ENCODE measurements around the gene FGF2. TPM values are rescaled to one million over a fixed set of nuclear protein-coding genes. Genes with fewer than 3 reads are reported as not detected.
"Not testable (repeated sequence)": the region's sequence is repeated elsewhere in the genome, so short reads cannot be mapped to it uniquely, and the experiment has no call there.

FGF2 gene
- total RNA-seq, 2 donors from 2014 or later, result 25.5 to 50.2 TPM

- H3K36me3 ChIP-seq, result no peaks in the 10 kb centered on the region
- H3K27me3 ChIP-seq (replicated peaks; ENCODE audit: insufficient read depth), result no peaks in the 10 kb centered on the region
- TF ChIP-seq CTCF (IDR thresholded peaks at IDR 0.05), result no peak
- H3K4me1 ChIP-seq (ENCODE audit: control insufficient read depth in 1 of 2, low read depth in 2 of 2), result peaks cover 12 to 55% of the 10 kb centered on the region in 2 donors
- peak overlapping the region in 1 of 2 donors; percentile 9 for H3K27ac ChIP-seq
- H3K9me3 ChIP-seq, result no peaks in the 10 kb centered on the region
- no peak for ATAC-seq (ENCODE audit: insufficient number of reproducible peaks, low FRiP score, low read depth)
- no peak for DNase-seq (ENCODE audit: low spot score)
- H3K4me3 ChIP-seq, result no peak overlapping the region
These were observed 37.0 kb downstream of the FGF2 start for GRCh38 chr4:122863639-122864038.

- no peak for DNase-seq (ENCODE audit: low spot score)
- H3K27ac ChIP-seq, result no peak overlapping the region
- peaks cover 12 to 42% of the 10 kb centered on the region in 2 donors for H3K4me1 ChIP-seq (ENCODE audit: control insufficient read depth in 1 of 2, low read depth in 2 of 2)
- ATAC-seq (ENCODE audit: insufficient number of reproducible peaks, low FRiP score, low read depth), result no peak
- H3K4me3 ChIP-seq, result no peak overlapping the region
- no peaks in the 10 kb centered on the region for H3K27me3 ChIP-seq (replicated peaks; ENCODE audit: insufficient read depth)
- no peaks in the 10 kb centered on the region for H3K9me3 ChIP-seq
- H3K36me3 ChIP-seq, result no peaks in the 10 kb centered on the region
- TF ChIP-seq CTCF (IDR thresholded peaks at IDR 0.05), result no peak
These were observed 38.8 kb downstream of the FGF2 start for GRCh38 chr4:122865425-122865824.

GRCh38 chr4:122868235-122868634, 41.6 kb downstream of the FGF2 start:
- H3K9me3 ChIP-seq; H3K27me3 ChIP-seq (replicated peaks; ENCODE audit: insufficient read depth); H3K4me3 ChIP-seq; DNase-seq (ENCODE audit: low spot score); H3K27ac ChIP-seq; ATAC-seq (ENCODE audit: insufficient number of reproducible peaks, low FRiP score, low read depth); H3K36me3 ChIP-seq: not testable (repeated sequence)
- peaks cover 9 to 22% of the 10 kb centered on the region in 2 donors for H3K4me1 ChIP-seq (ENCODE audit: control insufficient read depth in 1 of 2, low read depth in 2 of 2)

GRCh38 chr4:122873146-122873545, 46.5 kb downstream of the FGF2 start:
- H3K4me3 ChIP-seq, result no peak overlapping the region
- DNase-seq (ENCODE audit: low spot score) (no peak), ATAC-seq (ENCODE audit: insufficient number of reproducible peaks, low FRiP score, low read depth) (no peak)
- no peak for TF ChIP-seq CTCF (IDR thresholded peaks at IDR 0.05)
- H3K27me3 ChIP-seq (replicated peaks; ENCODE audit: insufficient read depth), result no peaks in the 10 kb centered on the region
- H3K4me1 ChIP-seq (ENCODE audit: control insufficient read depth in 1 of 2, low read depth in 2 of 2), result peaks cover 0 to 14% of the 10 kb centered on the region in 2 donors
- no peaks in the 10 kb centered on the region for H3K36me3 ChIP-seq
- H3K9me3 ChIP-seq, result no peaks in the 10 kb centered on the region
- H3K27ac ChIP-seq, result no peak overlapping the region

- TF ChIP-seq CTCF (IDR thresholded peaks at IDR 0.05), result no peak
- Histone ChIP-seq H3K4me1 (ENCODE audit: control insufficient read depth in 1 of 2, low read depth in 2 of 2) (peaks cover 0 to 14% of the 10 kb centered on the region in 2 donors), H3K36me3 (no peaks in the 10 kb centered on the region), H3K27ac (no peak overlapping the region), H3K4me3 (no peak overlapping the region), H3K9me3 (no peaks in the 10 kb centered on the region), H3K27me3 (replicated peaks; ENCODE audit: insufficient read depth) (no peaks in the 10 kb centered on the region)
- ATAC-seq (ENCODE audit: insufficient number of reproducible peaks, low FRiP score, low read depth) (peak; percentile 43), DNase-seq (ENCODE audit: low spot score) (no peak)
These were observed 47.4 kb downstream of the FGF2 start for GRCh38 chr4:122873821-122874593.

Measured in thoracic aorta (tissue), 2 donors.